Subcutaneous adipose tissue (tissue), 4 donors: ENCODE results near the gene TCF4. TPM values are rescaled to one million over a fixed set of nuclear protein-coding genes. Genes with fewer than 3 reads are reported as not detected.

ENCODE experiments used
- total RNA-seq, 4 donors: library from RNA; depleted of rRNA; stranded (reverse); fragments of >200 nt; gene quantifications; one replicate each; pipeline ENCODE4 v1.1.0, GENCODE V29; 2016
- TF ChIP-seq, protein P1 (sequence below): fragments of 450-650 bp; IDR thresholded peaks from one replicate; pipeline ENCODE4 v1.5.1; 2016; ENCODE audit warnings: low read depth, mild to moderate bottlenecking, control low read depth, antibody characterized with exemption, moderate library complexity

TCF4 gene
- total RNA-seq, 4 donors from 2014 or later: 110 to 250 (median 170) TPM

DNA sequence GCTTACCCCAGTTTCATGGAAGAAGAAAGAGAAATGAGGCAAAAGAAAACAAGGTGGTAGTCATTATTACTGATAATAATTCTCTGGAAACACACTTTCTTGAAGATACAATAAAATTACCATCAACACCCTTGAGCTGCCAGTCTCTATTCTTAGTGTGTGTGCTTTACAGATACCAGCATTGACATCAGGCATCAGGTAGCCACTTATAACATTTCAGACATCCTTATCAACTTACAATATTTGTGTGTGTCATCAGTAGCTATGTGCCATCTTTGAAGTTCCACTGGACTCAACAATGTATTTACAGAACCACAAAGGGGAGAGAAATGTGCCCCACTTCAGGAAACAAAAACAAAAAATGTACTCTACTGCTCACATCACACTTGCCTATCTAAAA lies 62.1 kb downstream of the TCF4 start:
- TF ChIP-seq, protein P1, sequence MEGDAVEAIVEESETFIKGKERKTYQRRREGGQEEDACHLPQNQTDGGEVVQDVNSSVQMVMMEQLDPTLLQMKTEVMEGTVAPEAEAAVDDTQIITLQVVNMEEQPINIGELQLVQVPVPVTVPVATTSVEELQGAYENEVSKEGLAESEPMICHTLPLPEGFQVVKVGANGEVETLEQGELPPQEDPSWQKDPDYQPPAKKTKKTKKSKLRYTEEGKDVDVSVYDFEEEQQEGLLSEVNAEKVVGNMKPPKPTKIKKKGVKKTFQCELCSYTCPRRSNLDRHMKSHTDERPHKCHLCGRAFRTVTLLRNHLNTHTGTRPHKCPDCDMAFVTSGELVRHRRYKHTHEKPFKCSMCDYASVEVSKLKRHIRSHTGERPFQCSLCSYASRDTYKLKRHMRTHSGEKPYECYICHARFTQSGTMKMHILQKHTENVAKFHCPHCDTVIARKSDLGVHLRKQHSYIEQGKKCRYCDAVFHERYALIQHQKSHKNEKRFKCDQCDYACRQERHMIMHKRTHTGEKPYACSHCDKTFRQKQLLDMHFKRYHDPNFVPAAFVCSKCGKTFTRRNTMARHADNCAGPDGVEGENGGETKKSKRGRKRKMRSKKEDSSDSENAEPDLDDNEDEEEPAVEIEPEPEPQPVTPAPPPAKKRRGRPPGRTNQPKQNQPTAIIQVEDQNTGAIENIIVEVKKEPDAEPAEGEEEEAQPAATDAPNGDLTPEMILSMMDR: no peak

DNA sequence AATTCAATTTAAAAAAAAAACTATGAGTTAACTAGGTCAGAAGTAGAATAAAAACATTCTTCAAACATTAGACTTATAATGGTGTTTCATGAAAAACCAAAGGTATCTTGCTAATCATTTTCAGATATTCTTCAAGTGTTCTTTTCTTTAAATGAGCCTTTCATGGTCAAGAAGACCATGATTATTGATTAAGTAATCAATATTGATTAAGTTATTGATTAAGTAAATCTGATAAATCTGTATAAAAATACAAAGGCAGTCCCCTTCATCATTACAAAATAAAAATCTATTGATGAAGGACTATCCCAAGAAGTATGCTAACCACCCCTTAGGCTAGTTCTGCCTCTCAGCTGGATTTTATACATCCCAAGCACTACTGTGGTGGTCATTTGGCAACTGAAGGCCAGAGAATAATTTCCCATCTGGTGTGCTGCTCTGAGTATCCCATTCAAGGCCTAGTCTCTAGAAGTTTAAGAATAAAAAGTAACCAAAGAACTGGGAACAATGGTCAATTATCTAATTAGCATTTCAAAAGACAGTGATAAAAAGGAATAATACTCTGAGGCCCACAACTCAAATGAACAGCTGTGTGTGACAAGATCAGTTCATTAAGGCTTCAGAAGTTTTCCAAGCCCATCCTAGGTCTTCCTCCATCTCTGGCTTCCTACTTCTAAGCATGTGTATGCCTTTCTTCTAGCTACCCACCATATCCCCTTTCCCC lies 63.5 kb downstream of the TCF4 start:
- TF ChIP-seq, protein P1: no peak

DNA sequence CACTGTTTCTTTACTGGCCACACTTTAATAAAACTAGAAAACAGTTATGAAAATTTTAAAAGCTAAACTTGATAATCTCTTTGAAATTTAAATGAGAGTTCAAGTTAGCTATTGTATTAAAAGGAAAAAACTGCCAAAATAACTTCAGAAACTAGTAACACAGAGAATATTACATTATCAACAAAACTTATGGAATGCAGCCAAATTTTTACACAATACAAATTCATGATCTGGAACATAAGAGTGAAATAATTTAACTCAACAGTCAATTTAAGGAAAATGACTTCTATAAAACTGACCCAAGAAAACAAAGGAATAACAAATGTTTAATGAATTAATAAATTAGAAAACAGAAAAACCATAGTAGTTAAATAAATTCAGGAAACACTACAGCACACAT lies 65.0 kb downstream of the TCF4 start:
- TF ChIP-seq, protein P1: no peak

DNA sequence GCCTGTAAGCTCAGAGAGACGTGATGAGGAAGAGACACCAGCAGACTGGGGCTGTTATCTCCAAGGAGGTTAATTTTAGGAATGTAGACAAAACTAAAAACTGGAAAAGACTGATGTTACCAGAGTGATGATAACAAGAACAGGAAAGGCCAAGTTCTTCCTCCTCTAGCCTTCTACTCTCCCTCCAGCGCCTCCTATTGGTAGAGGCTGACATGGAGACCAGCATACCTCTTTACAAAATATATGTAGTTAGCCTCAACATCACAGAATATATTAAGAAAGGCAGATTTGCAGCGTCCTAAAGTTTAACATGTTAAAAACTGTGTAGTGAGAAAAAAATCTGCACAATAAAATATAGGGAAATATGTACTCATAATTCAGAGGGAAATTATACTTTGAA lies 66.0 kb downstream of the TCF4 start:
- TF ChIP-seq, protein P1: no peak

DNA sequence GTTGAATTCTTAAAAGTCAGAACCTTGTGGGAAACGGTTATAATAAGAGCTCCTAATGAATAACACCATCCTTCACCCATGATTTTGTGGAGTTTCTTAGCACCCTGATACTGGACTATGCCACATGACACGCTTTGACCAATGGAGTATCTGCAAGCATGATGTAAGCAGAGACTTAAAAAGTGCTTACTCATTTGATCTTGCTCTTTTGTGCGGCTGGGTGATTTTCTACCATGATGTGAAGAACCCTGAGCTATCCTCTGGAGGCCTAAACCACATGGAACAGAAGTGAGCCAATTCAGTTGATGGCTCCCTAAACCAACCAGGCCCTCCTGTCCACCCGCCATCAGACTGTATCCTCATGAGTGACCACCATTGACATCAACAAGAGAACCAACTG lies 70.9 kb downstream of the TCF4 start:
- TF ChIP-seq, protein P1: no peak

DNA sequence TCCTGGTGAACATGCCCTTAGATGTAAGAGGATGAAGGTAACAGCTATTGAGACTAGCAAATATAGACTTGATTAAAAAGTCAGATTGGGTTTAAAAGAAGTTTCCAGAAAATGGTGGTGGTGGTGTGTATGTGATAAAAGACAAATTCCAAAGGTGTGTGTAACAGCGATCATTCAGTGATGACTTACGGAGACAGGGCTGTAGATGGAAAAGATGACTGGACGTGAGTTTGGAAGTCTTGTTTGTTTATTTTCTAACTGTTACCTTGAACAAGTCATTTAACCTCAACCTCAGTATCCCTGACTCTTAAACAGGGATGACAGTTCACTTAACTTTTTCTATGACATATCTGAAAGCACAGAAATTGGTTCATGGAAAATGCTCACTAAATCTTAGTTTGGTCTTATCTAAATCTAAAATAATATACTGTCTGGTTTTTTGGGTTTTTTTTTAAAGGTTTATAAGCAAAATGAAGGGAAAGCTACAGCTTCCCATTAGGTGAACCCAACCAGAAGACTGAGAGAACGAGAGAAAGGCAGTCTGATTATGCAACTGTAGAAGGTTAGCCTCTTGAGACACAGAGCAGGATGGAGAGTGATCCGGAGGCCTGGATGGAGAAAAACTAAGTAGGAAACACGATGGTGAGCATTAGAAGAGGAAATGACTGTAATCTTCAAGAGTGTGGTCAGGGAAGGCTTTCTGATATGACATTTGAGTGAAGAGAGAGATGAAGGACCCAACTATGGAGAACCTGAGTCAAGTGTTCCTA lies 71.9 kb downstream of the TCF4 start:
- TF ChIP-seq, protein P1: no peak

DNA sequence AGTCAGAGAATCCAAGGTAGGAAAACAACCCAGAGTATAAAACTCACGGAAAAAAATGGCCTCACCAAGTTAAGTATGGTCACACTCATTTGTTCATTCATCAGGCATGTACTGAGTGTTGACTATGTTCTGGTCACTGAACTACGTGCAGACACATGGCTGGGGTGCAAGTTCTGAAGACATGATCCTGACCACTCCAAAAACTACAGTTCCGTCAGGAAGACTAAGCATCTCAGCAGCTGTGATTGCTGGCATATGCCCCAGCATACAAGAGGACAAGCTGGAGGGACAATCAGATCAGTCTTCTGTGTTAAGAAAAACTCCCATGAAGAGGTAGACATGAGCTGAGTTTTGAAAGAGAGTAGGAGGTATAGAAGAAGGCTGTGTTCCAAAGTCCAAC lies 72.8 kb downstream of the TCF4 start:
- TF ChIP-seq, protein P1: no peak
